T-helper 2 cell treated with Interferon-gamma antibody and Interleukin-4, amounts not matched to agents 5 μg/mL and 100 μg/mL, for 36 hours (primary cell): ENCODE data around the gene RIN1.

ENCODE experiments used
- DNase-seq: peaks from one replicate; pipeline ENCODE4 v3.0.0; 2021; ENCODE audit warnings: low spot score
- H3K27ac Mint-ChIP-seq: one replicate; pipeline ENCODE4 v1.8.0; 2021; ENCODE audit warnings: mild to moderate bottlenecking, mixed read lengths
- H3K27me3 Mint-ChIP-seq: one replicate; pipeline ENCODE4 v1.8.0; 2021; ENCODE audit warnings: low read depth, mixed read lengths
- H3K36me3 Mint-ChIP-seq: one replicate; pipeline ENCODE4 v1.8.0; 2021; ENCODE audit warnings: low read depth, mixed read lengths
- H3K4me1 Mint-ChIP-seq: one replicate; pipeline ENCODE4 v1.8.0; 2021; ENCODE audit warnings: low read depth, mixed read lengths
- H3K4me3 Mint-ChIP-seq: one replicate; pipeline ENCODE4 v1.8.0; 2022; ENCODE audit warnings: mild to moderate bottlenecking, moderate library complexity, mixed read lengths
- H3K9me3 Mint-ChIP-seq: one replicate; pipeline ENCODE4 v1.8.0; 2021; ENCODE audit warnings: mixed read lengths

The RIN1 gene

DNA sequence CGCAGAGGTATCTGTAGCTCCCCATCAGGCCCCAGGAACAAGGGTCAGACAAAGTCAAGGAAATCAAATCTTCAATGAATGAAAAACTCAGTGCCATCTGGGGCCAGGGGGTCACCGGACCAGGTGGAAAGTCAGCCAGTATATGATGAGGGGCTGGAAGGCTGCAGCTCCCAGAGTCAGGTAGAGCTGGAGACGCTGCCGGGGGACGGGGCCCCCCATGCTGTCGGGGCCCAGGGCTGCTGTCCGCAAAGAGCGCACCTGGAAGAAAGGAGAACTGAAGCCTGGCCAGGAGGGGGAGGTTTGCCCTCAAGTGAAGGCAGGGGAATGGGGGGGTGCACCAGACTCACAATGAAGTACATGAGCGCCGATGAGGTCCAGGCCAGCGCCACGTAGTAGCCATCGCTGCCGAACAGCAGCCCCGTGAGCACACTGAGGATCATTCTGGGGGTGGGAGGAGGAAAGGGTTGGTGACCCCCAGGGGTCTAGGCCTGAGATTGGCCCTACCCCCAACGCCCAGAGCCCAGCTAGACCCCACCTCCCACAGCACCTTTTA lies 51.6 kb downstream of the RIN1 start:
- H3K9me3 Mint-ChIP-seq, result no peaks in the 10 kb centered on the region
- peaks cover 13% of the 10 kb centered on the region for H3K4me1 Mint-ChIP-seq
- no peak overlapping the region for H3K4me3 Mint-ChIP-seq
- peaks cover 8% of the 10 kb centered on the region for H3K27me3 Mint-ChIP-seq
- H3K27ac Mint-ChIP-seq, result no peak overlapping the region
- no peak for DNase-seq
- peaks cover 2% of the 10 kb centered on the region for H3K36me3 Mint-ChIP-seq

DNA sequence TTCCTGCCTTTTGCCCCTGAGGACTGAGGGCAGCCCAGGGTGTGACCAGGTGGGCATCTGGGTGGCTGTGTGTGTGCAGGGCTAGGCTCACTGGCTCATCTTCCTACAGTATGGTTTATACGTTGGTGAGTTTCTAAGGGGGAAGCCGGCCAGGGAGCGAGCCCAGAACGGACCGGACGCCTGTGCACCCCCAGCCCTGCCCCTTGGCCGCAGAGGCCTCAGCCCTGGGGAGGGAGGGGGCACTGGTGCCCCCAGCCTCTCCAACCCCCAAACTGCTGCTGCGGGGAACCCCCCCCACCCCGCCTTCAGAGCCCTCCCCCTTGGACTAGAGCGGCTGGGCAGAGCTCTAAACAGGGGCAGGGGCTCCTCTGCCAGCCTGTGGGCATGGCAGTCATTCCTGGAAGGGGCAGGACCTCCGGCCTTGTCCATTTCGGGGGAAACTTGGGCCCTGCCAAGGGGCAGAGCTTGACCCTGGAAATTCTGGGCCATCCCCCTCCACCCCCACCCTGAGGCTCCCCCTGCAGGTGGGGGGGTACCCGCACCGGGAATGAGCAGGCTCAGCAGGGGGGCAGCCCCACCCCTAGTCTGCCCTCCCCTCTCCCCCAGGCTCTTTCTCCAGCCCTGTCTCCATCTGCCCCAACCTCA lies 52.7 kb downstream of the RIN1 start:
- H3K27me3 Mint-ChIP-seq, result peaks cover 10% of the 10 kb centered on the region
- H3K4me1 Mint-ChIP-seq, result peaks cover 8% of the 10 kb centered on the region
- H3K9me3 Mint-ChIP-seq, result no peaks in the 10 kb centered on the region
- no peak for DNase-seq
- no peak overlapping the region for H3K27ac Mint-ChIP-seq
- no peak overlapping the region for H3K4me3 Mint-ChIP-seq
- H3K36me3 Mint-ChIP-seq, result no peaks in the 10 kb centered on the region

DNA sequence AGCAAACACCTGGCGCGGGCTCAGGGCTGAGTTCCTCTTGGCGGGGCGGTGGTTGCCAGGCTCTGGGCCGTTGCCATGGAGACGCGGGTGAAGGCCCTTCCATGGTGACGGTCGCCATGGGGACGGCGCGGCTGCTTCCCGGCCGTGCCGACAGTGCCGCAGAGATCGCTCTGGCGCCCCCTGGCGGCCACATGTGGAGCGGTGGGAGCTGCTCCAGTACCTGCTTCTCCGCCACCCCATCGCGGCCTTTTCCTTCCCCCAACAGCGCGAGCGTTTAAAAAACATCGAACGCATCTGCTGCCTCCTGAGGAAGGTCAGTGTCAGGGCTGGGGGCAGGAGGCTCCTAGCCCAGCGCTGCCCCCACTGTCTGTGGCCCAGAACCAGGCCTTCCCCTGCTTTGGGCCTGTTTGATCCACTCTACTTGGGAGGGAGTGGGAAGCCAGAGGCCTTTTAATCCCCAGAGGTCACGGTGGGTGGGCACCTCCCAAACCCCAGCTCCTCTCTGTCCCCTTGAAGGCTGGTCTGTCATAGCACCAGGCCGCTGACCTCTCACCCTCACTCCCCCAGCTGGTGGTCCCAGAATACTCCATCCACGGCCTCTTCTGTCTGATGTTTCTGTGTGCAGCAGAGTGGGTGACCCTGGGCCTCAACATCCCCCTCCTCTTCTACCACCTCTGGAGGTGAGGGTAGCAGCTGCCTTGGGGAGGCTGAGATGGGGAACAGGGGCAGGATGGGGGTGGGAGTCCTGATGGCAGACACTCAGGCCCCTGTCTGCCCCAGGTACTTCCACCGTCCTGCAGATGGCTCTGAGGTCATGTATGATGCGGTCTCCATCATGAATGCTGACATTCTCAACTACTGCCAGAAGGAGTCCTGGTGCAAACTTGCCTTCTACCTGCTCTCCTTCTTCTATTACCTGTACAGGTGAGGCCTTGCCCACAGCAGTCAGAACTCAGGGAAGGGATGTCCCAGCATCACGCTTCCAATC lies 53.5 kb downstream of the RIN1 start:
- Mint-ChIP-seq H3K27ac (peak overlapping the region; percentile 49), H3K4me3 (no peak overlapping the region), H3K36me3 (no peaks in the 10 kb centered on the region), H3K9me3 (no peaks in the 10 kb centered on the region), H3K4me1 (peaks cover 8% of the 10 kb centered on the region), H3K27me3 (peaks cover 10% of the 10 kb centered on the region)
- DNase-seq, result peak; percentile 97
